ENCODE results near the gene SOBP. TPM values are rescaled to one million over a fixed set of nuclear protein-coding genes. Genes with fewer than 3 reads are reported as not detected.
"Not testable (repeated sequence)": the region's sequence is repeated elsewhere in the genome, so short reads cannot be mapped to it uniquely, and the experiment has no call there.

The SOBP gene
- polyA plus RNA-seq, 3 donors from 2014 or later = not detected

DNA sequence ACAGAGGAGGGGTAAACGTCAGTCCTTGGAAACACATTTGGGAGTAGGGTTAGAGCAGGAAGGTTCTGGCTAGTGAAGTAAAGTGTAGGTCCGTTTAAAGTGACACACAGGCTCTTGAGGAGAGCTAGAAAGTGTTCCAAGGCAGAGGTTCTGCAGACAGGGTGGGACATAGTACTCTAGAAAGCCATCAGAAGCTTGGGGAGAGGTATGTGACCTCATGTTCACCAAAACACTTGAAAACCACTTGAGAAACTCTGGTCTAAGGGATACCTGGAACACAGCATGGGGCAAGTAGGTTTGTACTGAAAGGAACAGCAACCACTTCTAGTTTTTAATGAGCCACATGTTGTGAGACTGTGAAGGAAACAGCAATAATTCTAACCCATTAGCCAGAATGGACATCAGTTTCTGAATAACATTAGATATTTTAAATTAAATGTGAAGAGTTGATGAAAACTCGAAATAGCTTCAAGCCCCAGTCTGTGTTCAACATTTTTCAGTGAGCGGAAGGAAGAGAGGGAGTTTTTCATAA, 49.0 kb downstream of the SOBP start:
- H3K4me1 Mint-ChIP-seq = no peaks in the 10 kb centered on the region
- H3K4me3 Mint-ChIP-seq = no peak overlapping the region
- H3K36me3 Mint-ChIP-seq = no peaks in the 10 kb centered on the region
- peaks cover 0 to 20% (median 14%) of the 10 kb centered on the region in 3 donors for H3K27me3 Mint-ChIP-seq (ENCODE audit: low read depth in 3 of 3)
- no peak for DNase-seq
- H3K9me3 Mint-ChIP-seq = no peaks in the 10 kb centered on the region
- H3K27ac Mint-ChIP-seq = no peak overlapping the region

DNA sequence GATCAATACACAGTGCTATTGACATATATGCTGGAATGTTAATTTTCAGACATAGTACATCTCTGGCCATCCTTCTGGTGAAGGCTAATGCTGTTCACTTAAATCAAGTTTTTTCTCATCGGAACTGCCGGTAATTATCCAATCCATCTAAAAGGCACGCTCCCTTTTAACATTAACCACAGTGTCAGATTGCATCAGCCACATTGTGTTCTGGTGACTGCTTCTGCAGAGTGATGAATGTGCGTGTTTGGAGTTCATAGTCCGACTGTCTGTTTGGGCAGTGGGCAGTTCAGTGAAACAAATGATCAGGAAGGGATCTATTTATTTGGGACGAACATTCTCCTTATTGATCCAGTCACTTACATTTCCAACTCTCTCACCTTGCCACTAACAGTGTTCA, 49.5 kb downstream of the SOBP start:
- no peaks in the 10 kb centered on the region for H3K9me3 Mint-ChIP-seq
- no peaks in the 10 kb centered on the region for H3K4me1 Mint-ChIP-seq
- peaks cover 0 to 20% (median 14%) of the 10 kb centered on the region in 3 donors for H3K27me3 Mint-ChIP-seq (ENCODE audit: low read depth in 3 of 3)
- no peak for DNase-seq
- no peak overlapping the region for H3K4me3 Mint-ChIP-seq
- H3K36me3 Mint-ChIP-seq = no peaks in the 10 kb centered on the region
- H3K27ac Mint-ChIP-seq = no peak overlapping the region

DNA sequence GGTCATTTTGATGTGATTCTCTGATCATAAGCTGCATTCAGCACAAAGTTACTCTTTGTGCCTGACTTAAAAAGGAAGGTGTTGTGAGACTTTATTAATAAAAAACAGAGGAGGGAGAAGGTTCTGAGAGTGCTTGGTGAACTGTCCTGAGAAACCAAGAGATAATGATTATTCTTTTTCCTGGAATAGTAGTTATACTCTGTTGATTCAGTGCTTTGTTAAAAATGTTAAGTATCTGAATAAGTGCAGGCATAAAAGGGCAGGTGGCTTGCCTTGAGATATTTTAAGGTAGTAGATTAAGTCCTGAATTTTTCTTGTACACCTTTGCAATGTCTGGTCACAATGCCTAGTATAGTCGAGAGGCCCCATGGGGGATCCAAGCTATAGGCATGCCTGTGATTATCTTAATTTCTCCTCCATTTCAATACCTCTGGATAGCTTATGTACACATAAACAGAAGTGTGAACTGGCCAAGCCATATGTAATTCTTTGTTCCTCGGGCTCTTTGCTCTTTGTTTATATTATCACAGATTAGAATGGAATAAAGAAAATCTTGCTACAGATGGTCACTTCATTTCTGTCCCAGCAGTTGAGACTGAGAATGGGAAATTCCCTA, 50.0 kb downstream of the SOBP start:
- peaks cover 0 to 18% (median 14%) of the 10 kb centered on the region in 3 donors for H3K27me3 Mint-ChIP-seq (ENCODE audit: low read depth in 3 of 3)
- DNase-seq = no peak
- no peaks in the 10 kb centered on the region for H3K36me3 Mint-ChIP-seq
- H3K4me3 Mint-ChIP-seq = no peak overlapping the region
- no peaks in the 10 kb centered on the region for H3K4me1 Mint-ChIP-seq
- H3K9me3 Mint-ChIP-seq = no peaks in the 10 kb centered on the region
- H3K27ac Mint-ChIP-seq = no peak overlapping the region

GRCh38 chr6:107540465-107540857, 50.5 kb downstream of the SOBP start:
- Mint-ChIP-seq H3K27me3 (ENCODE audit: low read depth in 3 of 3) (peaks cover 0 to 21% (median 14%) of the 10 kb centered on the region in 3 donors), H3K9me3 (no peaks in the 10 kb centered on the region), H3K36me3 (no peaks in the 10 kb centered on the region), H3K27ac (no peak overlapping the region), H3K4me1 (no peaks in the 10 kb centered on the region), H3K4me3 (no peak overlapping the region)
- DNase-seq = no peak

GRCh38 chr6:107542192-107542668, 52.3 kb downstream of the SOBP start:
- Mint-ChIP-seq H3K27me3 (ENCODE audit: low read depth in 3 of 3) (peaks cover 0 to 22% (median 14%) of the 10 kb centered on the region in 3 donors), H3K36me3 (no peaks in the 10 kb centered on the region), H3K4me3 (no peak overlapping the region), H3K27ac (no peak overlapping the region), H3K4me1 (no peaks in the 10 kb centered on the region), H3K9me3 (no peaks in the 10 kb centered on the region)
- DNase-seq = no peak

DNA sequence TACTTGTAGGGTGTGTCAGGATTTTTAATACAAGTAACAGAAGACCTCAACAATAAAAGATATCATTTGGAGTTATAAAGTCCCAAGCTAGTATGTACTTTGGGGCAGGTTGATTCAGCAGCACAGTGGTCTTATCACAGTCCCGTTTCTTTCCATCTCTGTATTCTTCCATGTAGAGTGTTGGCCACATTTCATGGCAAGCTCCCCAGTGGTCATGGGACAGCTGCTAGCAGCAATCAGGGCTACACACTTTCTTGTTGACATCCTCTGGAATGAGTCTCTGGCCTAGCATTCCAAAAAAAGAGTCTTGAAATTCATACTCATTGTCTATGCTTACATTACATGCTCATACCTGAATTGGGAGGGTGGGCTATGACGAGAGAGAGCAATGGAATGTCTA, 53.2 kb downstream of the SOBP start:
- Mint-ChIP-seq H3K4me3 (no peak overlapping the region), H3K27me3 (ENCODE audit: low read depth in 3 of 3) (peaks cover 0 to 19% (median 11%) of the 10 kb centered on the region in 3 donors), H3K36me3 (no peaks in the 10 kb centered on the region), H3K4me1 (no peaks in the 10 kb centered on the region), H3K9me3 (no peaks in the 10 kb centered on the region), H3K27ac (no peak overlapping the region)
- DNase-seq = no peak

DNA sequence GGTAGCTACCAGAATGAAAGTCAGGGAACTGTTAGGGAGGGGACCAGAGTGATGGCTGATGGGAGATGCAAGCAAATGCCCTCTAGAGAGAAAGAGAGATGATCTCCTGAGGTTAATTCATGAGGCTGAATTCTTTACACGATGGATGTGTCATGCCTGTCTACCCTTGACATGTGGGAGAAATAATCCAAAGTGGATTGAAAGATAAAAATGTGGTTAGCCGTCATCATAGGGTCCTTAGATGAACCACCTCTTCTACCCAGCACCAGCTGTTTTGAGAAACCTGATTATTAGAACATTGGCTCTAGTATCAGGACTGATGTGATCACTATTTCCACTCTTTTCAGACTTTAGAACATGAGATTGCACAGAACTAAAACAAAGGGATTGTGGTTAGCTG, 53.6 kb downstream of the SOBP start:
- no peak for DNase-seq
- Mint-ChIP-seq H3K4me3 (no peak overlapping the region), H3K36me3 (no peaks in the 10 kb centered on the region), H3K27ac (no peak overlapping the region), H3K9me3 (no peaks in the 10 kb centered on the region), H3K4me1 (no peaks in the 10 kb centered on the region), H3K27me3 (ENCODE audit: low read depth in 3 of 3) (peaks cover 0 to 19% (median 11%) of the 10 kb centered on the region in 3 donors)

DNA sequence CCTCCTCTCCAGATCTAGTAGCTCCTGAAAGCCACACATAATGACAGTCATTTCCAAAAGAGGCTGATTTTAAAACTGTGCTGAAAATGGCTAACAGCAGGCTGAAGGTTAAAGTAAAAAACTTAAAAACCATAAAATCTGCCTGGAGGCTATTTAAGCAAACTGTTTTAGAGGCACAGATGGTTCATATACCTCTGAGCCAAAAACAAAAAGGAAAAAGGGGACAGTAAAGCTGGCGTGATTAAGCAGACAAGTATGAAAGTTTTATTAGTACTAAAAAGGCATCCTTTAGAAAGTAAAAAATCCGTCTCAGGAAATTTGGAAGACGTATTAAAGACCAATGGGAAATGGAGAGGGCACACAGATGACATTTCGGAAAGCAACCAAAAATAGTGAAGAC, 55.8 kb downstream of the SOBP start:
- Mint-ChIP-seq H3K27me3 (ENCODE audit: low read depth in 3 of 3) (peaks cover 2 to 22% (median 10%) of the 10 kb centered on the region in 3 donors), H3K9me3 (no peaks in the 10 kb centered on the region), H3K4me3 (no peak overlapping the region), H3K27ac (no peak overlapping the region), H3K4me1 (no peaks in the 10 kb centered on the region), H3K36me3 (no peaks in the 10 kb centered on the region)
- no peak for DNase-seq

- H3K27ac Mint-ChIP-seq = no peak overlapping the region
- no peaks in the 10 kb centered on the region for H3K4me1 Mint-ChIP-seq
- DNase-seq = no peak
- no peaks in the 10 kb centered on the region for H3K9me3 Mint-ChIP-seq
- no peak overlapping the region for H3K4me3 Mint-ChIP-seq
- H3K27me3 Mint-ChIP-seq (ENCODE audit: low read depth in 3 of 3) = peaks cover 2 to 25% (median 10%) of the 10 kb centered on the region in 3 donors
- no peaks in the 10 kb centered on the region for H3K36me3 Mint-ChIP-seq
Observed at GRCh38 chr6:107546691-107547450, 57.0 kb downstream of the SOBP start.

GRCh38 chr6:107547451-107547840, 57.5 kb downstream of the SOBP start:
- Mint-ChIP-seq H3K9me3 (no peaks in the 10 kb centered on the region), H3K4me1 (no peaks in the 10 kb centered on the region), H3K4me3 (no peak overlapping the region), H3K36me3 (no peaks in the 10 kb centered on the region), H3K27ac (no peak overlapping the region), H3K27me3 (ENCODE audit: low read depth in 3 of 3) (peaks cover 2 to 22% (median 7%) of the 10 kb centered on the region in 3 donors)
- DNase-seq = no peak

DNA sequence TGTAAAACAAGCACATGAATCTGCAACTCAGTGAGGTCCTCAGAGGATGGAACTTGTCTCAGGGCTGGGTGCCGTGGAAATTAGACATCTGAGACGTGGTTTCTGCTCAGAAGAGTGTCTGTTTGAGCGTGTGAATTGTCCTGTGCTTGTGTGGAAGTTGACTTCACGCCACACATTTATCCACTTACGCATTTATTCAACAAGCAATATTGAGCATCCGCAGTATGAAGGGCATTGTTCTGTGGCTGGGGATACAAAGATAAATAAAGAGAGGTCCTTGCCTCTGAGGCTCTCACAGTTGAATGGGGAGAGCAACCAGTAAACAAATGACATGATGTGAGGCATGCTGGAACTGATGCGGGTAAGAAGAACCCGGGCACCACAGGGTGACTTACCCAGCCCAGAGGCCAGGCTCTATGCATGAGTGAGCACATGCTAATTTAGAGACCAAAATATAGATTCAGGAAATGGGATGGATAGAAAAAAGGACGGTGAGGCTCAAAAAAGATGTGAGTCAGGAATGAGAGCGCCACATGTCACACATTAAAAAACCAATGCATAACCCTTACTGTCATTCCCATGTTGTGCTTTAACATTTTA, 60.4 kb downstream of the SOBP start:
- no peak for DNase-seq
- Mint-ChIP-seq H3K4me1 (no peaks in the 10 kb centered on the region), H3K27me3 (ENCODE audit: low read depth in 3 of 3) (peaks cover 2 to 10% (median 4%) of the 10 kb centered on the region in 3 donors), H3K27ac (no peak overlapping the region), H3K9me3 (no peaks in the 10 kb centered on the region), H3K4me3 (no peak overlapping the region), H3K36me3 (no peaks in the 10 kb centered on the region)

DNA sequence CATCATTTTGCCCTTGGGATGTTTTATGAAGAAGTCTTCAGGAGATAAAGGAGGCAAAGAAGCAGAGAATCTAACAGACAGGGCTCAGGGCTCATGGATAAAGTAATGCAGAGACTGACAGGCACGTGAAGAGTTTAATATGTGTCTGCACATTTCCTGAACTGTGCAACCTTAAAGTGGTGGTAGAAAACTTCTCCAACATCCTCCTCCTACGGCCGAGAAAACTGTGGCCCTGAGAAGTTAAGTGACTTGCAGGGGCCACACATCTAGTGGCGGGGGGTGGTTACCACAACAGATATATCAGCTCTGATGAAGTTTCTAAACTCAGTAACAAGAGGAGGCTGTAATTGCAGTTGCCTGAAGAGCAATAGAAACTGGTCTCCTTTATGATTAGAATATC, 61.0 kb downstream of the SOBP start:
- Mint-ChIP-seq H3K36me3 (no peaks in the 10 kb centered on the region), H3K4me1 (no peaks in the 10 kb centered on the region), H3K27me3 (ENCODE audit: low read depth in 3 of 3) (peaks cover 2 to 9% (median 4%) of the 10 kb centered on the region in 3 donors), H3K27ac (no peak overlapping the region), H3K4me3 (no peak overlapping the region), H3K9me3 (no peaks in the 10 kb centered on the region)
- DNase-seq = no peak

DNA sequence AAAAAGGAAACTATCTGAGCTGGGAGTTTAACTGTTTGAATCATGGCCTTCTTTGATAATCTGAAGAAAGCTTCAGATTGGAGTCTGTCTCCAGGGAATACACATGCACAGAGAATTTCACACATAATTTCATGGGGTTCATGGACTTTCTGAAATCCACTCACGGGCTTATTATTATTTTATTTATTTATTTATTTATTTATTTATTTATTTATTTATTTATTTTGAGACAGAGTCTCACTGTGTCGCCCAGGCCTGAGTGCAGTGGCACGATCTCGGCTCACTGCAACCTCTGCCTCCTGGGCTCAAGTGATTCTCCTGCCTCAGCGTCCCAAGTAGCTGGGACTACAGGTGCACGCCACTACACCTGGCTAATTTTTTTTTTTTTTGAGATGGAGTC, 63.2 kb downstream of the SOBP start:
- not testable (repeated sequence) for H3K27me3 Mint-ChIP-seq (ENCODE audit: low read depth in 3 of 3); H3K27ac Mint-ChIP-seq; H3K9me3 Mint-ChIP-seq; DNase-seq; H3K4me3 Mint-ChIP-seq; H3K4me1 Mint-ChIP-seq; H3K36me3 Mint-ChIP-seq

DNA sequence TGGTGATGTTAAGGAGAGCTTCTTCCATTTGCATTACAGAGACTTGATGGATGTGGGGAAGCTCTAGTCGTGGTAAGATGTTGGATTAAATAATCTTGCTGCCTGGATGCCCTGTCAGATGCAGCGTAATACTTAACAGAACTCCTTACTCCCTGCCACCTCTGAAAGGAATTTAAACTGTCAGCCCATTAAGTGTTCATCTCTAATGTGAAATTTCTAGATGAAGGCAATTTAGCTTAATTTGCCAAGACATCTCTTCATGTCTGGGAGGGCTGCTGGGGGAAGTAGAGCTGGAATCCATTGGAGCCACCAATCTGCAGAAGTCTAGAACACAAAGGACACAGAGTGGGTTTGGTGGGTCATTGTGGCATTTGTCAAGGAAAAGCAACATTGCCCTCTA, 64.4 kb downstream of the SOBP start:
- Mint-ChIP-seq H3K27ac (no peak overlapping the region), H3K9me3 (no peaks in the 10 kb centered on the region), H3K27me3 (ENCODE audit: low read depth in 3 of 3) (peaks cover 0 to 8% (median 4%) of the 10 kb centered on the region in 3 donors), H3K4me3 (no peak overlapping the region), H3K4me1 (no peaks in the 10 kb centered on the region), H3K36me3 (no peaks in the 10 kb centered on the region)
- DNase-seq = no peak

Data from immature natural killer cell (primary cell).